GM18868 (cell line): ENCODE data around the gene OR1J1.

Experiments used
- ATAC-seq: cut with Tn5 transposase; IDR thresholded peaks from one replicate; pipeline ENCODE4 v1.9.1; 2021; ENCODE audit warnings: mild to moderate bottlenecking, moderate library complexity; ENCODE audit not compliant: unreplicated experiment

The OR1J1 gene

DNA sequence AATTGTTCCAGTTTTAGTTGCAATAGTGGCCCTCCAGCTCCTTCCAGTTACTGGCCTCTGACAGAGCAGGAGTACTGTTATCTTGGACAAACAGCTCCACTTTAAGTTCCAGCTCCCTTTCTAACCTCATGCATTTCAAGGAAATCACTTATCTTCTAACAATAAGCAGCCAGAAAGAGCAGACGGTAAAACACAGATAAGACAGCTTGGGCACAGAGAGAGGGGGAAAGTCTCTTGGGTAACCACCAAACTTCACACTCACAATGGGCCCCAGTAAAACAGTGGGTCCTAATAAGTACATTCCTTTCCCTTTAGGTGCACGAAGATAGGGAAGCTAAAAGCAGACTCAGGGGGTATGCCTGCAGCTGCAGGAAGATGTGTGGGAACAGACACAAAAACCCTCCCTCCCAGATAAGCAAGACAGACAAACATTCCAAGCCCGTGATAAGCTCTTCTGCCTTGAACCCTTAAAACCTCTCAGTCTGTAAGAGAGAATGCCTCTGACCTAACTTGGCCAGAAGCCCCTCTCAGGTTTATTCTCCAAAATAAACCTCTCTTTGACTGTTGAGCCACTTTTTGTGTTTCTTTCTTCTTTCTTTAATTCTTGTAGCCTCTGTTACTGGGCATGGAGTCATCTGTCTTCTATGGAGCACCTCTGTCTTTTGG is 30.8 kb downstream of the OR1J1 start:
- no peak for ATAC-seq

DNA sequence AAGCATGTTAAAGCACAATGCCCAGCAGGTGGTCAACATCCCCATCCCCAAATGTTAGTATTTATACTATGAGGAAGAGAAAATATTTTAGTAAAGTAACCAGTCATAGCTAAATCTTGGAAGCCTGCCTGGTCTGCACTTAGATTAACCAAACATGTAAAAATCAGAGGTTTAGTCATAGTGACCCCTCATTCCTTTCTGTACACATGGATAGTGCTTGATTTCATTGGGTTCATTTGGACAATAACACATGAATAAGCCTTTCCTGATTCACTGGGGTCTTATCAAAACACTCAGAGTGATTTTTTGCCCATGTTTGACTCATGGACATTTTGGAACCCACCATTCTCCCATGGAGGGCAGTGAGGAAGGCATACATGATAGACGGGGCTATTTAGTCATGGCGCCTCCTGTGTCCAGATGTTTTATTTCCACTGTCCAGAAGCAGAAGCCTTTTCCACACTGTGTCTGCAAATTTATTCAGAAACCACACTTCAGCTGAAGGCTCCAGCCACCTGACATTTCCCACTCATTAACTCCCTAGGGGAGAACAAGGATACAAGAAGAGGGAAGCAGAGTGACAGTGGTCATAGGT is 32.5 kb downstream of the OR1J1 start:
- ATAC-seq: no peak

DNA sequence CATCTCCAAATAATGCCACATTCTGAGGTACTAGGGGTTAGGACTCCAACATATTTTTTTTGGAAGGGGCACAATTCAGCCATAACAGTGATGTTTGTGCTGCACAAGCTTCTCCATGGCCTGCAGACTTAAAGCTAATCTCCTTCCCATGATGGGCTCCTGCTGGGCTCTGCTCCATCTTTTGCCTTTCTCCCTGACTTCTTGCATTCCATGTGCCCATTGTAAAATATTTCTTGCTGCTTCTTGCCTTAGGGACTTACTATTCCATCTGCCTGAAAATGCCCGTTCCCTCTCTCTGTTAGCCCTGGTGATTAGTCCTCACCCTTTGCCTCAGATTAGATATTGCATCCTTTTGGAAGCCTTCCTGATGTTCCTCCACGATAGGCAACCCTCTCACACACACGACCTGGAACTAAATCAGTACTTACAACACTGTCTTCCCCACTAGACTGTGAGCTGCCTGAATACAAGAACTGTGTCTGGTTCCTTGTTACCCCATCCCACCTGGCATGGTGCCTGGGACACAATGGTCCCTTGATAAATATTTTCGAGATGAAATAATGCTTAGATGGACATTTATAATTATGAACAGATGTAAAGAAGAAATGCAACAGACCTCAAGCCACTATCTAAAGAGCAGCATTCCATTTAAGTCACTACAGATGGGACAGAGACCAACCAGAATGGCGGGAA is 33.5 kb downstream of the OR1J1 start:
- ATAC-seq: no peak

DNA sequence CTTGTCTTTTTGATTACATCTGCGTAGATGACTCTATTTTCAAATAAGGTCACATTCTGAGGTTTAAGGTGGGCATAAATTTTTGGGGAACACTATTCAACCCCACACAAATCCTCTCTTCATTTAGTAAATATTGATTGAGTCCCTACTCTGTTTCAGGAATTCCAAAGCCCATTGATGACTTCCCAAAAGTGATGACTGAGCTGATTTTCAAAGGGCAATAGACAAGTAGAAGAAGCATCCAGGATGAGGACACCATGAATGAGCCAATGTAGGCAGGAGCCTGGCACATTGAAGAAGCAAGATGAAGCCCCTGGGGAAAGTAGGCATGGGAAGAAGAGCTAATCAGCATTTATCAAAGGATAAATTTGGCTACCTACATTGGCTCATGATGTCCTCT is 35.2 kb downstream of the OR1J1 start:
- no peak for ATAC-seq
